Activated CD4-positive, alpha-beta T cell treated with anti-CD3 and anti-CD28 coated beads, Interleukin-2, Interleukin-4, amounts not matched to agents 100 ng/mL and 50 ng/mL, durations not matched to agents 16 hours and 8 hours (primary cell): ENCODE results near the gene ABI1.
"Not testable (repeated sequence)": the region's sequence is repeated elsewhere in the genome, so short reads cannot be mapped to it uniquely, and the experiment has no call there.

Experiments
- DNase-seq: peaks from one replicate; pipeline ENCODE4 v3.0.0-alpha.2; 2020; ENCODE audit warnings: low spot score

The ABI1 gene

DNA sequence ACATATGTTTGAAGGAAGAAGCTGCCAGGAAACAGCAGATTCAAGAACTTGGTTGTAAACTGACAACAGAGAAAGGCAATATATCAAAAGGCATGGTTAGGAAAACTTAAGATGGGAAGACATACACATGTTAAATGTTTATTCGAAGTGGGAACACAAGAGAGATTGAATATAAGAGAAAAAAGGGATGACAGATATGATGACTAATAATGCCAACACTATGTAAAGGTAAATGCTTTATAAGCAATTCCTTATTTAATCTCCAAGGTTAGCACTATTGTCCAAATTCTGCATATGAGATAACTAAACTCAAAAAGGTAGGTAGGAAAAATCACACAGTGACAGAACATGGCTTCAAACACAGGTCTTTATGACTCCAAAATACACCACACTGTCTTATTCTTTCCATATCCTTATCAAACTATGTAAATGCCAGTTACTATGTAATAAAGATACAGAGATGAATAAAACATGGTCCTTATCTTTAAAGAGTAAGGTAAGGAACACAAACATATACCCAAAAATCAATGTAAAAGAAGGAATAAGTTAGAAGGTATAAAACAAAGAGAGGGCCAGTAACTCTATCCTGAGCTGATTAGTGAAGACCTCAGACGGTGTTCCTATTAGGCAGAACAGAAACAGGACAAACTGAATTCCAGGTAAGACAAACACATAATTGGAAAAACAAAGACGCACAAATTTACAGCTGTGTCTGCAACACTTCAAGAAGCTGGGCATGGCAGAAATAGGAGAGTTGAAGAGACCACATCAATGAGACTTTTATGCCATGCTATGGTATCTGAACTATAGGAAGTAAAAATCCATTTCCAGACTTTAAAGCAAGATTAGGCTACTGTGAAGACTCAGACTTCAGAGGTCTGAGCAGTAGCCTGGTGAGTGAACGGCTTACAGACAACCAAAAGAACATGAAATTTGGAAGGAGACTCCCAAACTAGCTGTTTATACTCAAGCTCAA lies 56.1 kb downstream of the ABI1 start:
- no peak for DNase-seq

DNA sequence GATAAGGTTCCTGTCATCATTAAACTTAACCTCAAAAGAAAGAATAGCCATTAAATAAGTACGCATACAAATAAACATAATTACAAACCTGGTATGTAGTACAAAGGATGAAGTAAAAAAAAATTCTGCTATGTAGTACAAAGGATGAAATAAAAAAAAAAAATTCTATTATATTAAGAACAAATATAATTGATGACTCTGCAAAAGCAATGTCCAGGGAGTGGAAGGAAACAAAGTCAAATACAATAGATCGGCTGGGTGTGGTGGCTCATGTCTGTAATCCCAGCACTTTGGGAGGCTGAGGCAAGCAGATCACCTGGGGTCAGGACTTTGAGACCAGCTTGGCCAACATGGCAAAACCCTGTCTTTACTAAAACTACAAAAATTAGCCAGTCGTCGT lies 56.9 kb downstream of the ABI1 start:
- no peak for DNase-seq

DNA sequence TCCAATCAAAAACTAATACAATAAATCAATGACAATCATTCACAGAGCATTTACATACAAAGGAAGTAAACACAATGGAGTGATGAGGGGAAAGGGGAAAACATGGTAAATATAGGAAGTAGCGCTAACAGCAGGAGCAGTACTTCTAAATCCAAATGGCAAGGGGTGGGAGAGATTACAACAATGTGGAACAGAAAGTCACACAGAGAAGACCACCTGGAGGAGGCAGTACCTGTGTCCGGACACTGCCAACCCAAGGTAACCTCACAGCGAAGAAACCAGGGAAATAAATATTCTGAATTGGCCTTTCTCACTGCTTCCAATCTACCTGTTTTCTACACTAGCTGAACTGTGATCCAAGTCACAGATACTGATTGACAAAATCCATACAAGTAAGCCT lies 58.2 kb downstream of the ABI1 start:
- no peak for DNase-seq

DNA sequence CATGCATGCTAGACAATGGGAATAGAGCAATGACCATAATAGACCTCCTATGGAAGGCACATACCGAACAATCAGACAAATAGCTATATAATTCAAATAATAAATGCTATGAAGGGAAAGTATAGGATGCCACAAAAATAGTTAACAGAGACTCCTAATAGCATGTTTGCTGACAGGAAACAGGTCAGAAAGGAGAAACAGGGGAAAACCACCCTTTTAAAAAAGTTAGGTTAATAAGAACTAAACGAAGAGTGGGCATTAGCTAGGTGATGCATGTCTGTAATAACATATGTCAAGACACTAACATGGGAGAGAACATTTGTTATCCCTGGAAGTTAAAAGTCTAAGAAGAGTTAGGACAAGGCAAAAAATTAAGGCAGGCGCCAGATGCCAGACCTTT lies 58.9 kb downstream of the ABI1 start:
- no peak for DNase-seq

DNA sequence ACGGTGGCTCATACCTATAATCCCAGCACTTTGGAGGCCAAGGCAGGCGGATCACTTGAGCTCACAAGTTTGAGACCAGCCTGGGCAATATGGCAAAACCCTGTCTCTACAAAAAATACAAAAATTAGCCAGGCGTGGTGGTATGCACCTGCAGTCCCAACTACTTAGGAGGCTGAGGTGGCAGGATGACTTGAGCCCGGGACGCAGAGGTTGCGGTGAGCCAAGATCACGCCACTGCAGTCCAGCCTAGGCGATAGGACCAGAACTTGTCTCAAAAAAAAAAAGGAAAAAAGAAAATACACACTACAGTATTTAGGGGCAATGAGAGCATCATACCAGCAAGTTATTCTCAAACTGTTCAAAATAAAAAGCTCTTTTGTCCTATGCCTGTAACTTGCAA lies 59.5 kb downstream of the ABI1 start:
- DNase-seq, result no peak

DNA sequence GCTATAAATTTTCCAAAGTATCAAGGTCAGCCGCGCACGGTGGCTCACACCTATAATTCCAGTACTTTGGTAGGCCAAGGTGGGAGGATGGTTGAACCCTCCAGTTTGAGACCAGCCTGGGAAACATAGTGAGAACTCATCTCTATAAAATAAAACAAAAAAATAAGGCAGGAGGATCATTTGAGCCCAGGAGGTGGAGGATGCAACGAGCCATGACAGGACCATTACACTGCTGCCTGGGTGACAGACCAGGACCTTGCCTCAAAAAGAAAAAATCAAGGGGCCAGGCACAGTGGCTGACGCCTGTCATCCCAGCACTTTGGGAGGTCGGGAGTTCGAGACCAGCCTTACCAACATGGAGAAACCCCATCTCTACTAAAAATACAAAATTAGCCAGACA lies 60.3 kb downstream of the ABI1 start:
- DNase-seq, result no peak

DNA sequence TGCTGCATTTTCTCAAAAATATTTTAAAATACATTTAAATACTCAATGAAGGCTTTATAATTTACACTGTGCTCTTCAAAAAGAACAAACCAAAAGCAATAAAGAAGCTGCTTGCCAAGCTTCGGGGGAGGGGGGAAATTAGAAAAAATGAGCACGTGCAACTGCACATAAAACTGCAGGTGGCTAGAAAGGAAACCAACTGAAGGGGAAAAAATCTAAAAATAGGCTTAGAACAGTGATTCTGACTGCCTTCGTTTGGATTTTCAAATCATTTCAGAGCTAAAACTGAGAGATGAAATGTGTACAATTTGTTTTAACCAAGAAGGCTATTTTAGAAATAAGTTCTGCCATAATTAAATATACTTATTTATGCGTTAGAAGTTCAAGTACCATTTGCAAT lies 61.4 kb downstream of the ABI1 start:
- no peak for DNase-seq

DNA sequence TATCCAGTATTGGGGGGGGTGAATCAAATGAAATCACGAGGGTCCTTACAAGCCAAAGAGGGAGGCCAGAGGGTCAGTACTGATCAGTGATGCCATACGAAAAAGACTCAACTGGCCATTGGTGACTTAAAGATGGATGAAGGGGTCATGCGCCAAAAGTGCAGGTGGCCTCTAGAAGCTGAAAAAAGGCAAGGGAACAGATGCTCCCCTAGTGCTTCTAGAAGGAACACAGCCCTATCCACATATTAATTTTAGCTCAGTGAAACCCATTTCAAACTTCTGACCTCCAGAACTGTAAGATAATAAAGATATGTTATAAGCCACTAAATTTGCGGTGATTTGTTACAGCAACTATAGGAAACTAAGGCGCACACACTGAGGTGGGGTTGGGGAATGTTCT lies 62.5 kb downstream of the ABI1 start:
- no peak for DNase-seq

DNA sequence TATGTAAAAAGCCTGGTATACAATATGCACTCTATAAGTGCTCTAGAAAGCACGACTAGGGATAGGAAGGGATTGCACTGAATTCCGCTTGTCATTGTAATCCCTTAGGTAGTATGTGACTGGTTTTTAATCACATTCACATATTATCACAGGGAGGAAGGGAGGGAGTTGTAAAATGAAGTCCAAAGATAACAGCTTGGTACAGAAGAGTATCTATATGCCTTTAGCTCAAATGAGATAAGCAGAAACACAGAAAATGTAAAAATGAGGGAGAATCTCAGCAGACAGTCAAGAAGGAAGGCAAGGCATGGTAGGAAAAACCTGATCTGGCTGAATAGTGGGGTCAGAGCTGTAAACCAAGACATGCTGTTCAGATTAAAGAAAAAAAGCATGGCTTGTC lies 63.4 kb downstream of the ABI1 start:
- no peak for DNase-seq

DNA sequence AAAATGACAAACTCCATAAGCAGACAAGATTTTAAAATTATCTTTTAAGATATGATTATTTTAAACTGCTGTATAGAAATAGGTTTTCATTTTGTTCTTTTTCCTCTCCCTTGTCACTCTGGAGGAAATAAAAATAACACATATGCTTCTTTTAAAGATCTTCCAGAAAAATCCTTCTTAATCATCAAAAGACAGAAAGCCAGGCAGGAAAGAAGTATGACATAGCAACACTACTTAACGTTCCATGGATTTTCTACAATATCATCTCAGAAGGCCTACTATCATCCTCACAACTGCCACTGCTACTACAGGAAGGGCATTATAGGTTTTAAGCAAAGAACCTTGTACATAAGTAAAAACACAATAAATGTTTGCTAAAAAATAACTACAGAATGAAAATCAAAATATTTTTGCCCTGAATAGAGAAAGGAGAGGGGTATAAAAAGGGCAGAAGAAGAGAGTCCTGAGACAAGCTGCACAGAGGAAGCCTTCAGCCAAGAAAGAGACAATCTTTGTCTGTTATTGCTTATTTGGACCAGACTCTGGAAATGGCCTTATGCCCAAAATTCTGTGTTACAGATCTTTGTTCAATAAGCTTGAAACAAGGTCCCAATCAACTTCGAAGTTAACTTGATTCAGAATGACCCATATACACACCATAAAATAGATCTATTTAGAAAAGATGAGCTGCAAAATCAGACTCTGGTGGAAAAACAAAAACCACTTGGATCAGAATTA lies 67.8 kb downstream of the ABI1 start:
- no peak for DNase-seq

DNA sequence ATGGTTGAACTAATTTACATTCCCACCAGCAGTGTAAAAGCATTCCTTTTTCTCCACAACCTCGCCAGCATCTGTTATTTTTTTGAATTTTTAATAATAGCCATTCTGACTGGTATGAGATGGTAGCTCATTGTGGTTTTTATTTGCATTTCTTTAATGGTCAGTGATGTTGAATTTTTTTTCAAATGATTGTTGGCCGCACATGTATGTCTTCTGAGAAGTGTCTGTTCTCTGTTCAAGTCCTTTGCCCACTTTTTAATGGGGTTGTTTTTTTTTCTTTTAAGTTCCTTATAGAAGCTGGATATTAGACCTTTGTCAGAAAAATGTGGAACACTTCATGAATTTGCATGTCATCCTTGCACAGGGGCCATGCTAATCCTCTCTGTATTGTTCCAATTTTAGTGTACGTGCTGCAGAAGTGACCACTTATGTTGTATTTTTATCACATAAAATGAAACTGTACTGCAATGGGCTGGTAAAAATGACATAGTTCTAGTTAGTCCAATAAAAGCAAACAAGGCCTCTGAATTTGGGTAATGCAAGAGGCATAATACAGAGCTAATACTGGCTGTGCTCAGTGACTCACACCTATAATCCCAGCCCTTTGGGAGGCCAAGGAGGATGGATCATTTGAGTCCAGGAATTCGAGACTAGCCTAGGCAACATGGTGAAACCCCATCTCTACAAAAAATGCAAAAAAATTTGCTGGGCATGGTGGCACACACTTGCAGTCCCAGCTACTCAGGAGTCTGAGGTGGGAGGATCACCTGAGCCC lies 70.3 kb downstream of the ABI1 start:
- no peak for DNase-seq

DNA sequence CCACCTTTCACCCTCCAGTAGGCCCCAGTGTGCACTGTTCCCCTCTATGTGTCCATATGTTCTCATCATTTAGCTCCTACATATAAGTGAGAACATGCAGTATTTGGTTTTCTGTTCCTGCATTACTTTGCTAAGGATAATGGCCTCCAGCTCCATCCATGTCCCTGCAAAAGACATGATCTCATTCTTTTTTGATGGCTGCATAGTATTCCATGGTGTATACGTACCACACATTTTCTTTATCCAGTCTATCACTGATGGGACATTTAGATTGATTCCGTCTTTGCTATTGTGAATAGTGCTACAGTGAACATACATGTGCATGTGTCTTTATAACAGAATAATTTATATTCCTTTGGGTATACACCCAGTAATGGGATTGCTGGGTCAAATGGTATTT lies 71.0 kb downstream of the ABI1 start:
- DNase-seq, result not testable (repeated sequence)

DNA sequence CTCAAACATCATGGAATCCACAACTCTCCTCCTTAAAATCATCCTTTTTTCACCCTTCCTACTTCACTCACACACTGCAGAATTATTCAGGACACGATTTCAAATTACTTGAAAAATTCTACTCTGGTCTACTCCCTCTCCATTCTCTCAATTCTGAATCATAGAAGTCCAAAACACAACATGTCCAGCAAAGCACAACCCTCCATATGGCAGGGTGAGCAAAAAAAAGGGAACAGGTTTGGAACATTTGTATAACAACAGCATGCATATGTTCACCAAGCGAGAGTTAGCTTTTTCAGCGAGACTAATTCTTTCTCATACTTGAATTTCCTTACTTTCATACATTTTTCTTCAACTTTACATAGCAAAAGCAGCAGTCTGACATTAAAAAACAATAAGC lies 73.4 kb downstream of the ABI1 start:
- DNase-seq, result no peak

DNA sequence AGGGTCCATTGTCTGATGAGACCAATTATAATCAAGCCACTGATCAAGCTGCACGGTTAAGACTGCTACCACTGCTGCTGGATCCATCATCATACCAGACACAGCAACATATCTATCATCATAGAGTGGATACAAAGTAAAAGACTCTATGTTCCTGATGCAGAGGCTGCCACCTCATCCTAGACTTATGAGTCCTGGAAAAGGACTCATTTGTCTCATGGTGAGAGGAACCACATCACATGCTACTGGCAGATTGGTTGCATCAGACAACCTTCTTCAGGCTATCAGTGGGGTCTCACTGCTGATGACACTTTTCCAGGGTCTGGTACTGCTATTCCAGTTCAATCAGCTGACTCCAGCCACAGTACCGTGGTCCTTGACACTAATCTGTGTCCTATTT lies 79.0 kb downstream of the ABI1 start:
- DNase-seq, result peak; percentile 17

DNA sequence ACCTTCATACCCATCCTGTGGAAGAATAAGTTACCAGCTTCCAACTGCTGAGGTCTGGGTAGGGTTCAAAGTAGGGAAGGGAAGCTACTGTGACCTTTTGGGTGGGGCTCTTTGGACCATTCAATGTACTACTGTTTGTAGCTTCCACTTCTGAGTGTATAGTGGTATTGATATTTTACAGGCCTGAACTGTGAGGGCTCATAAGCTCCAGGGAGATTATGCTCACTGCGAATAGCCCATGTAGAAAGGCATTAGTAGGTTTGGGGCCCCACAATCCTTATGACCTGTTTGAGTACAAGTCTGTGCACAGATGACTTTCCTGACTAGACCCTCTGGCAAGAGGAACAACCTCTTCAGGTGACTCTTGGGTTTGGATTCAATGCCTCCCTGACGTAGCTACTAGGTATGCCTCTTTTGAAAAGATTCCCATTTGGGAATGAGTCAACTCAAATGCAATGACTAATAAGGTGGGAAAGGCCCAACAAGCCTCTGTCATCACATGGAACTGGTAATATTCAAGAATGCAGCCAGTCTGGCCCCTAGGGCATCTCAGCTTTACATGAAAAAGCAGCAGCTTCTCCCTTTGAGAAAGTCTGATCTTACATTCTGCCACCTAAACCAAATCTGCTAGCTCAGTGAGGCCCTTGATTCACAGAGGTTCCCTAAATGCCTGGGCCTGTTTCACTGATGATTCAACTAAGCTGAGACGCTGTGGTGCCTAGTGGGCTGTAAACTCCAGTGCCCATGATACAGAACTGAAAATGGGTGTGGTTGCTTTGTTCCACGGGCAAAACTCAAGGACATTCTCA lies 79.8 kb downstream of the ABI1 start:
- DNase-seq, result peak; percentile 29

DNA sequence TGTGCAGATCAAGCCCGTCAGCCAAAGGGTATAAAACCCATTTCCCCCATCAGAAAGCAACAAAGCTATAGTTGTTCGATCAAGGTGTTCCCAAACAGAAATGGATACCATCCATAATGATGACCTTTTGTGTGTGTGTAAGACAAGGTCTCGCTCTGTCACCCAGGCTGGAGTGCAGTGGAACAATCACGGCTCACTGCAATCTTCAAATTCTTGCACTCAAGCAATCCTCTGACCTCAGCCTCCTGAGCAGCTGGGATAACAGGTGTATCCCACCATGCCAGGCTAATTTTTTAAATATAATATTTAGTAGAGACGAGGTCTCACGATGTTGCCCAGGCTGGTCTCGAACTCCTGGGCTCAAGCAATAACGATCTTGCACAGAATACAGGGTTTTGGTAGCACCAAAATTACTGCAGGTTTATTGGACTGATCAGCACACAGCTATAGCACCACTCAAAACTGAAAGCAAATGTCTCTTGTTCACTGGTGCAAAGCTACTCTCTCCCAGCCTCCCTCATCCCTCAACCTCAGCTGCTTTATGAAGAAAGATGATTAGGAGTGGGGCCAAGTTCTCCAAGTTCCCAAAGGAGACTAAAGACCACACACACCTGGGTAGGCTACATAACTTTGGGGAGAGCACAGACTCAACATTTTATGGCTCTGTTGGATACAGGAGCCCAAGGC lies 80.5 kb downstream of the ABI1 start:
- DNase-seq, result no peak

DNA sequence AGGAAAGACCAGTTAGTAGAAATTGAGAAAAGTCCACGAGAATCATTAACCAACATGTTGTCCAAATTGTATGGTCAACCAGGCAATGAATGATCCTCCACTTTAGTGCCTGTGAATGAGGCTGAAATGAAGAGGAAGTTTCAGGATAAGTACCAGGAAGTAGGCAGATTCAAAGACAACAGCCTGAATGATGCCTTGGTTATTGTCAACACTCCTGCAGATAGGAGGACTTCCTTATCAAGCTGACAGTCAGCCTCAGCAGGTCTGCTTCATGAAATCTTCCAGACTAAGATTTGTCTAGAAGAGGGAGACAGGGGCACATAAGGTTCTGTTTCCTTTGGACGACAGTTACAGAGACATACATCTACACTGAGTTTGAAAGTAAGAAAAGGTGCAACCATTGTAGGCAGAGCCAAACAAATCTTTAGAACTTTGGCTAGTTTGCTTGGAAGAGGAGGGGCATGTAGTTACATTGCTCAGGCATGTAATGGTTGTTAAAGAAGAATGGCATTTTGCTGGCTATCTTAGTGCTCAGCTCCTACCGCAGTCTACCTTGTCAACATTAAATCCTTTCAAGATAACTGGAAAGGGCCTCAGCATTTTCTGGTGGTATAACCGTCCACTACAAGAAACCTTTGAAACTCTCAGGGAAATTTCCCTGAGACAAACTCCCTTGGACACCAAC lies 81.4 kb downstream of the ABI1 start:
- no peak for DNase-seq

DNA sequence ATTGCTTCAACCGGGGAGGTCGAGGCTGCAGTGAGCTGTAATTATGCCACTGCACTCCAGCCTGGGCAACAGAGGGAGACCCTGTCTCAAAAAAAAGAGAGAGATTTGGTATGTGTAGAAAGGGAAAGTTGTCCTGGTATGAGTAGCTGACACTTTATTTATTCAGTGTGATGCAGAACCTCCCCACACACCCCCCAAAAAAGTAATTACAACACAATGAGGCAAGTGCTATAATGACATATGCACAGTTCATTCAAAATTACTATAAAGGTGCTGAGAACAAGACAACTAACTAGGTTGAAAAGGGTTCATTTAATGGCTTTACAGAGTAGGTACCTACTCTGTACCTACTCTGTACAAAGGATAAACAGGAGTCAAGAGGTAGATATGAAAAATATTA lies 83.1 kb downstream of the ABI1 start:
- no peak for DNase-seq

DNA sequence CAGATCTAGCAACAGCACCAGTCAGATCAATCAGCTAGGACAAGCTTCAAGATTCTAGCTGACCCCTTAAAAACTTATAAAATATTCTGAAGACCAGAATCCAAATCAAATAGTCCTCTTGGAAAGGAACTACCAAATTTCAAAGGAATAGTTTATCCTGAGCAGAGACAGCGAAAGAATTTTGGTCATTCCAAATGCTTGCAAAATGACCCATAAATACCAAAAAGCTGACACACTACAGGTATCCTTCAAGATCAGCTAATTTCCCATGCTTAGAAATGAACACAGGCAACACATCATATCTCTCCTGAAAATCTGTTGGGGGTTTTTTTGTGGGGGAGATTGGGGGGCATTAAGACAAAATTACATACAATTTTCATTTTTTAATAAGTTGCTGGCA lies 84.5 kb downstream of the ABI1 start:
- no peak for DNase-seq

DNA sequence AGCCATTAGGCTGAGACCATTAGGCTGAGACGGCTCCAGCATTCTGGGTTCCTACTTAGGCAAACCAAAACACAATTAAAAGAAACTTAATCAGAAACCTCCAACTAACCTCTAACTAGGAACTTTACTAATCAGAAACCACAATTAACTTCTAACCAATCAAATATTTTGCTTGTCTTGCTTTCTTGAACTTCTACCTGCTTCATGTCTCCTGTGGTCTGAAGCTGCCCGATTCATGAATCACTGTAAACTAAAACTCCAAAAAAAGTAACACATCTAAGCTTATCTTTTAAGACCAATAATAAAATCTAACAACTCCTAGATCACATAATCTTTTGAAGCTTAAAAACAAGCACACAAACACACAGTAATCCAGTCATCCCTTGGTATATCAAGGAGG lies 87.1 kb downstream of the ABI1 start:
- DNase-seq, result no peak

DNA sequence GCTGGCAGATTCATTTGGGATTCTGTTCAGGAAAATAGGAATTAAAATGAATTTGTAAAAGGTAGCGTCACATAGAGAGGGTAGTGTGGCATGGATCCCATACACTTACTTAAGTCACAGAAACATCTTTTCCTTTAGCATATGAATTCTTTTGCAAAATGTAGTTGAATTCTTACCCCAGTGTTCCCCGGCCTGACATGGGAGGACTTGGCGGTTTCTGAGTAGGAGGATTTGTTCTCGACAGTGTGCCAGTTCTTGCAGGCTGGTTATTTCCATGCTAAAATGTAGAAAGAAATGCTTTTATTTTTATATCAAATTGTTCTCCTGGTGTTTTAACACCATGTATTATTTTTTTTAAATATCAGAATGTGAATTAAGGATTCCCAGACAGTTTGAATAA lies 90.7 kb downstream of the ABI1 start:
- DNase-seq, result no peak
